Adrenal gland (tissue), 5 donors: Measurements from ENCODE around the gene IFT25.

Experiments
- POLR2A ChIP-seq, 2 donors: fragments of 450-650 bp; IDR thresholded peaks; one replicate each; pipeline ENCODE4 v1.6.1; 2017; ENCODE audit warnings: antibody characterized with exemption in 2 of 2, mild to moderate bottlenecking in 2 of 2, moderate library complexity in 1 of 2
- TF ChIP-seq, protein P1 (sequence below), 6 experiments: fragments of 450-650 bp in 4 of 6; fragments of 200-600 bp in 2 of 6; sonication (generic) in 1 of 6; IDR thresholded peaks; 1 replicate in 5 of 6; 2 replicates in 1 of 6; pipeline versions ENCODE4 v1.5.1 to v1.8.0; 2016 to 2021; ENCODE audit warnings: antibody characterized with exemption in 6 of 6, mild to moderate bottlenecking in 2 of 6, moderate library complexity in 1 of 6
- donor health status: DM: no; HTN: no; CAD: no.

DNA sequence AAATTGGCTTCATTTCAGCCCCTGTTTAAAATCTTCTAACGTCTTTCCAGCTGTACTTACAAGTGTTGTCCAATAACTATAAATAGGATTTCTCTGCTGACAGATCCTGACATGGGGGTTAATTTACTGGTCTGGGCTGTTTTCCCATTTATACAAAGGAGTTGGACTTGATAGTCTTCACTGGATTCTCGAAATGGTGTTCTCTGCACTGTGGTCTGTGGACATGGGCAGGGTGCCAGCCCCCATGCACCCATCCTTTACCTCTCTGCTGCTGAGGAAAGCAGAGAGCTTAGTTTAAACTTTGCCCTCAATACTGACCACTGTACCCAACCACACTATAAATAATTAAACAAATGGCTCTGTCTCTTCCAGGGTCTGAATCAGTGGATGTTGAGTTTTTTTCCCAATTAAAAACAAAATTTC, 46.3 kb downstream of the IFT25 start:
- TF ChIP-seq, protein P1, sequence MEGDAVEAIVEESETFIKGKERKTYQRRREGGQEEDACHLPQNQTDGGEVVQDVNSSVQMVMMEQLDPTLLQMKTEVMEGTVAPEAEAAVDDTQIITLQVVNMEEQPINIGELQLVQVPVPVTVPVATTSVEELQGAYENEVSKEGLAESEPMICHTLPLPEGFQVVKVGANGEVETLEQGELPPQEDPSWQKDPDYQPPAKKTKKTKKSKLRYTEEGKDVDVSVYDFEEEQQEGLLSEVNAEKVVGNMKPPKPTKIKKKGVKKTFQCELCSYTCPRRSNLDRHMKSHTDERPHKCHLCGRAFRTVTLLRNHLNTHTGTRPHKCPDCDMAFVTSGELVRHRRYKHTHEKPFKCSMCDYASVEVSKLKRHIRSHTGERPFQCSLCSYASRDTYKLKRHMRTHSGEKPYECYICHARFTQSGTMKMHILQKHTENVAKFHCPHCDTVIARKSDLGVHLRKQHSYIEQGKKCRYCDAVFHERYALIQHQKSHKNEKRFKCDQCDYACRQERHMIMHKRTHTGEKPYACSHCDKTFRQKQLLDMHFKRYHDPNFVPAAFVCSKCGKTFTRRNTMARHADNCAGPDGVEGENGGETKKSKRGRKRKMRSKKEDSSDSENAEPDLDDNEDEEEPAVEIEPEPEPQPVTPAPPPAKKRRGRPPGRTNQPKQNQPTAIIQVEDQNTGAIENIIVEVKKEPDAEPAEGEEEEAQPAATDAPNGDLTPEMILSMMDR (IDR thresholded peaks at IDR 0.05): no peak
- no peak for TF ChIP-seq POLR2A (IDR thresholded peaks at IDR 0.05)
